Neural cell (in vitro differentiated cells): ENCODE data around the gene ADCY2.

Experiments used
- CTCF ChIP-seq: fragments of 450-650 bp; IDR thresholded peaks from 2 replicates; pipeline ENCODE4 v1.5.1; 2014; ENCODE audit warnings: antibody characterized with exemption, mild to moderate bottlenecking, moderate library complexity; ENCODE audit not compliant: poor library complexity, severe bottlenecking
- POLR2AphosphoS5 ChIP-seq: IDR thresholded peaks from 2 replicates; pipeline ENCODE4 v1.6.1; 2012
- SMC3 ChIP-seq: fragments of 450-650 bp; conservative IDR thresholded peaks from 2 replicates; pipeline ENCODE4 v1.6.1; 2014; ENCODE audit warnings: antibody characterized with exemption, mild to moderate bottlenecking, moderate library complexity; ENCODE audit not compliant: poor library complexity
- TAF1 ChIP-seq: IDR thresholded peaks from 2 replicates; pipeline ENCODE4 v1.6.1; 2012; ENCODE audit warnings: low read depth

DNA sequence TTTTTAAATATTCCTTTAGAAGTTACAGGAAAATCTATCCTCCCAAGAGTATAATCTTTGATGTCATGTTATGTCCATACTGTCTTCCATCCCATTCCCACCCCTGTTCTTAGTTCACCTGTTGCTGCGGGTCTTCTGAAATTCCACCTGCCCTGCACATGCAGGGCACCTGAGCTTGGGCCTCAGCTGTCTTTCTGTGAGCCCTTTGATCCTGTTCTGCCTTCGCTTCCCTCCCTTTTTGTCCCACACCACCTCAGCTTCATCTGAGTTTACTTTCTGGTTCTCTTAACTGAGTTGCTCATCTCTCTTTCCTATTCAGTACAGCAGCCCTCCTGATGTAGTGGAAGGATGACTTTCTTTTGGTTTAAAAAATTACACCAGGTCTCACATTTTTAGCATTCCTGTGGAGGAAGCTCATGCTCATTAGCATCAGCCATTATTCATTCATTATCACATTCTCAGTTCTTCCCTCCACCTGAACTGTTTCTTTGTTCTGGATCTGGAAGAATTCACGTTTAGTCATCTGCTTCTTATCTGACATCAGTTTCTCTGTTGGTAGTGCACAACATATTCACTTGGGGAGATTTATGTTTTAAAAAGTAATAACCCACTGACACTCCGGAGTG is 211.0 kb downstream of the ADCY2 start:
- TF ChIP-seq POLR2AphosphoS5 (no peak), SMC3 (no peak), CTCF (no peak), TAF1 (no peak)
